Measurements from ENCODE around the gene RNF207. TPM values are rescaled to one million over a fixed set of nuclear protein-coding genes. Genes with fewer than 3 reads are reported as not detected.

RNF207 gene
- total and polyA plus RNA-seq, 2 of the 13 experiments (the other 11 are each of a cell fraction or from before 2014, with no cell fraction given), result 9.8 to 15.9 TPM

DNA sequence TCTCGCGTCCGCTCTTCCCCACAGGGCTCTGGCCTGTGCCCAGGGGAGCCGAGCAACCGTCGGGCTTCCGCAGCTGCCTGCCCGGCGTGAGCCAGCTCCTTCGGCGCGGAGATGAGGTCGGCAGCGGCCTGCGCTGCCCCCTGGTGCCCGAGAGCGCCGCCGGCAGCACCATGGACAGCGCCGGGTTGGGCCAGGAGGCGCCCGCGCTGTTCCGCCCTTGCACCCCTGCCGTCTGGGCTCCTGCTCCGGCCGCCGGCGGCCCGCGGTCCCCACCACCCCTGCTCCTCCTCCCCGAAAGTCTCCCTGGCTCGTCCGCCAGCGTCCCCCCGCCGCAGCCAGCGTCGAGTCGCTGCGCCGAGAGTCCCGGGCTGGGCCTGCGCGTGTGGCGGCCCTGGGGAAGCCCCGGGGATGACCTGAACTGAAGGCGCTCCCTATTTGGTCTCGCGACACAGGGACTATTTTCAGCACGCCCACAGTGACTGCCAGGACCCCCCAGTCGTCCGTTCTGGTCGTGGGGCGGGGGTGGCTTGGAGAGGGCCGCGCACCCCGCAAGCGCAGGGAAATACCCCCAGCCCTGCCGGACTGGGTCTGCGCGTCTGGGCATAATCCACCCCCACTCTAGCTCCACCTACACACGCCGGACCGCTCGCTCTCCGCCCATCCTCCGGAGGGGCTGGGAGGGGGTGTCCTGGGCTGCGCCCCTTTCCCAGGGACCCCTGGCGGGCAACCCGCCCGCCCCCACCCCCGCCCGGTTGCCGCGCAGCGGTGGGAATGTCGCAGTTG lies 39.4 kb downstream of the RNF207 start (continued):
- TF ChIP-seq, protein P1, sequence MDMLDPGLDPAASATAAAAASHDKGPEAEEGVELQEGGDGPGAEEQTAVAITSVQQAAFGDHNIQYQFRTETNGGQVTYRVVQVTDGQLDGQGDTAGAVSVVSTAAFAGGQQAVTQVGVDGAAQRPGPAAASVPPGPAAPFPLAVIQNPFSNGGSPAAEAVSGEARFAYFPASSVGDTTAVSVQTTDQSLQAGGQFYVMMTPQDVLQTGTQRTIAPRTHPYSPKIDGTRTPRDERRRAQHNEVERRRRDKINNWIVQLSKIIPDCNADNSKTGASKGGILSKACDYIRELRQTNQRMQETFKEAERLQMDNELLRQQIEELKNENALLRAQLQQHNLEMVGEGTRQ (IDR thresholded peaks at IDR 0.05; ENCODE audit: low read depth, low read length), result no peak
- TF ChIP-seq, protein P1 (CRISPR knock-in tag; IDR thresholded peaks at IDR 0.05; ENCODE audit: borderline replicate concordance), result no peak
- peak; percentile 75; the same call in 1 of the 2 replicates for TF ChIP-seq ZNF878 (CRISPR knock-in tag; IDR thresholded peaks at IDR 0.05)
- peak; percentile 69; the same call in 1 of the 2 replicates for TF ChIP-seq MZF1 (CRISPR knock-in tag; IDR thresholded peaks at IDR 0.05; ENCODE audit: borderline replicate concordance)
- TF ChIP-seq ZNF557 (CRISPR knock-in tag; IDR thresholded peaks at IDR 0.05), result peak; percentile 99
- TF ChIP-seq FOXJ3 (CRISPR knock-in tag; IDR thresholded peaks at IDR 0.05; ENCODE audit: borderline replicate concordance), result no peak
- TF ChIP-seq, protein P2, sequence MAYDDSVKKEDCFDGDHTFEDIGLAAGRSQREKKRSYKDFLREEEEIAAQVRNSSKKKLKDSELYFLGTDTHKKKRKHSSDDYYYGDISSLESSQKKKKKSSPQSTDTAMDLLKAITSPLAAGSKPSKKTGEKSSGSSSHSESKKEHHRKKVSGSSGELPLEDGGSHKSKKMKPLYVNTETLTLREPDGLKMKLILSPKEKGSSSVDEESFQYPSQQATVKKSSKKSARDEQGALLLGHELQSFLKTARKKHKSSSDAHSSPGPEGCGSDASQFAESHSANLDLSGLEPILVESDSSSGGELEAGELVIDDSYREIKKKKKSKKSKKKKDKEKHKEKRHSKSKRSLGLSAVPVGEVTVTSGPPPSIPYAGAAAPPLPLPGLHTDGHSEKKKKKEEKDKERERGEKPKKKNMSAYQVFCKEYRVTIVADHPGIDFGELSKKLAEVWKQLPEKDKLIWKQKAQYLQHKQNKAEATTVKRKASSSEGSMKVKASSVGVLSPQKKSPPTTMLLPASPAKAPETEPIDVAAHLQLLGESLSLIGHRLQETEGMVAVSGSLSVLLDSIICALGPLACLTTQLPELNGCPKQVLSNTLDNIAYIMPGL (CRISPR knock-in tag; IDR thresholded peaks at IDR 0.05; ENCODE audit: borderline replicate concordance in 1 of 2, low read depth in 1 of 2), result peak; percentile 82 to 87; a peak in 3 of 4 replicates
- no peak for TF ChIP-seq TCF7L2 (IDR thresholded peaks at IDR 0.05; ENCODE audit: low read depth, low read length)
- TF ChIP-seq ZNF841 (CRISPR knock-in tag; IDR thresholded peaks at IDR 0.05; ENCODE audit: borderline replicate concordance), result peak; percentile 97
- peak; percentile 87; the same call in 1 of the 2 replicates for TF ChIP-seq MEF2D (CRISPR knock-in tag; IDR thresholded peaks at IDR 0.05)
- TF ChIP-seq NFIB (CRISPR knock-in tag; IDR thresholded peaks at IDR 0.05; ENCODE audit: borderline replicate concordance), result 0 out of 2 replicates have a peak, but pooled peaks have one; percentile 71
- peak; percentile 98 for TF ChIP-seq ZFP90 (CRISPR knock-in tag; IDR thresholded peaks at IDR 0.05; ENCODE audit: borderline replicate concordance)
- peak; percentile 40 for TF ChIP-seq ZNF496 (CRISPR knock-in tag; IDR thresholded peaks at IDR 0.05; ENCODE audit: insufficient replicate concordance)
- TF ChIP-seq THAP11 (CRISPR knock-in tag; IDR thresholded peaks at IDR 0.05), result peak; percentile 85
- no peak for TF ChIP-seq SNRNP70 (IDR thresholded peaks at IDR 0.05; ENCODE audit: low read depth, low read length)
- peak; percentile 88 for TF ChIP-seq ZFY (CRISPR knock-in tag; IDR thresholded peaks at IDR 0.05)
- TF ChIP-seq HOXA3 (CRISPR knock-in tag; IDR thresholded peaks at IDR 0.05), result peak; percentile 91
- TF ChIP-seq SCMH1 (CRISPR knock-in tag; IDR thresholded peaks at IDR 0.05; ENCODE audit: borderline replicate concordance), result no peak
- peak; percentile 99 for TF ChIP-seq ZSCAN31 (CRISPR knock-in tag; IDR thresholded peaks at IDR 0.05; ENCODE audit: low read depth)
- TF ChIP-seq BHLHE40 (IDR thresholded peaks at IDR 0.05; ENCODE audit: low read length), result no peak
- peak; percentile 92 for TF ChIP-seq GZF1 (CRISPR knock-in tag; IDR thresholded peaks at IDR 0.05)
- TF ChIP-seq ZNF335 (CRISPR knock-in tag; IDR thresholded peaks at IDR 0.05), result peak; percentile 93
- TF ChIP-seq, protein P3, sequence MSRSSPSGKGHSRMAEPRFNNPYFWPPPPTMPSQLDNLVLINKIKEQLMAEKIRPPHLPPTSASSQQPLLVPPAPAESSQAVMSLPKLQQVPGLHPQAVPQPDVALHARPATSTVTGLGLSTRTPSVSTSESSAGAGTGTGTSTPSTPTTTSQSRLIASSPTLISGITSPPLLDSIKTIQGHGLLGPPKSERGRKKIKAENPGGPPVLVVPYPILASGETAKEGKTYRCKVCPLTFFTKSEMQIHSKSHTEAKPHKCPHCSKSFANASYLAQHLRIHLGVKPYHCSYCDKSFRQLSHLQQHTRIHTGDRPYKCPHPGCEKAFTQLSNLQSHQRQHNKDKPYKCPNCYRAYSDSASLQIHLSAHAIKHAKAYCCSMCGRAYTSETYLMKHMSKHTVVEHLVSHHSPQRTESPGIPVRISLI (CRISPR knock-in tag; IDR thresholded peaks at IDR 0.05; ENCODE audit: borderline replicate concordance), result peak; percentile 62; the same call in 1 of the 2 replicates
- TF ChIP-seq, protein P4, sequence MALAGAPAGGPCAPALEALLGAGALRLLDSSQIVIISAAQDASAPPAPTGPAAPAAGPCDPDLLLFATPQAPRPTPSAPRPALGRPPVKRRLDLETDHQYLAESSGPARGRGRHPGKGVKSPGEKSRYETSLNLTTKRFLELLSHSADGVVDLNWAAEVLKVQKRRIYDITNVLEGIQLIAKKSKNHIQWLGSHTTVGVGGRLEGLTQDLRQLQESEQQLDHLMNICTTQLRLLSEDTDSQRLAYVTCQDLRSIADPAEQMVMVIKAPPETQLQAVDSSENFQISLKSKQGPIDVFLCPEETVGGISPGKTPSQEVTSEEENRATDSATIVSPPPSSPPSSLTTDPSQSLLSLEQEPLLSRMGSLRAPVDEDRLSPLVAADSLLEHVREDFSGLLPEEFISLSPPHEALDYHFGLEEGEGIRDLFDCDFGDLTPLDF (CRISPR knock-in tag; IDR thresholded peaks at IDR 0.05), result peak; percentile 84
